IMR-90 (cell line): ENCODE data around the gene STAM2. TPM values are rescaled to one million over a fixed set of nuclear protein-coding genes. Genes with fewer than 3 reads are reported as not detected.

Experiments
- ATAC-seq: fragments of 200-7000 bp; cut with Tn5 transposase; 2 replicates; pipeline ENCODE4 v1.9.1; 2020; ENCODE audit warnings: low read depth, mild to moderate bottlenecking, moderate library complexity
- BruUV-seq: library from RNA; stranded (reverse); fragments of 400-500 nt; replicated peaks from 2 replicates; lab custom pipeline; 2021; lab: Mats Ljungman, UMichigan
- CTCF ChIA-PET: fragments of 300-600 bp; formaldehyde crosslinking; extraction: SDS; loops from one replicate; lab custom pipeline; 2021; ENCODE audit warnings: antibody characterized with exemption; lab: Yijun Ruan, JAX
- POLR2A ChIA-PET: fragments of 300-600 bp; sonication (Branson Sonifier 250); formaldehyde crosslinking; loops from one replicate; lab custom pipeline; 2022; ENCODE audit warnings: antibody characterized with exemption; ENCODE audit not compliant: unreplicated experiment; lab: Charles Lee
- DNase-seq: peaks from one replicate; pipeline ENCODE4 v3.0.0; 2013
- H2AFZ ChIP-seq: replicated peaks from 2 replicates; pipeline ENCODE3; 2013; ENCODE audit warnings: low read length, mild to moderate bottlenecking; ENCODE audit not compliant: poor library complexity
- H2AK5ac ChIP-seq: 2 replicates; pipeline ENCODE4 v1.6.1; 2013; ENCODE audit warnings: low read depth, low read length, inconsistent platforms
- H2AK9ac ChIP-seq: replicated peaks from 2 replicates; pipeline ENCODE3; 2013; ENCODE audit warnings: mild to moderate bottlenecking, low read depth, low read length, moderate library complexity; ENCODE audit not compliant: poor library complexity
- H2BK120ac ChIP-seq: 2 replicates; pipeline ENCODE4 v1.6.1; 2013; ENCODE audit warnings: low read depth, low read length, inconsistent platforms
- H2BK15ac ChIP-seq: 3 replicates; pipeline ENCODE4 v1.6.1; 2013; ENCODE audit warnings: low read depth, low read length, inconsistent platforms
- H2BK20ac ChIP-seq: 2 replicates; pipeline ENCODE4 v1.6.1; 2013; ENCODE audit warnings: low read depth, mild to moderate bottlenecking, inconsistent platforms, low read length, moderate library complexity
- H2BK5ac ChIP-seq: 2 replicates; pipeline ENCODE4 v1.6.1; 2013; ENCODE audit warnings: mild to moderate bottlenecking, low read depth, low read length, inconsistent platforms; ENCODE audit not compliant: poor library complexity, severe bottlenecking
- H3K14ac ChIP-seq: replicated peaks from 2 replicates; pipeline ENCODE4 v1.6.1; 2013; ENCODE audit warnings: low read depth, low read length, inconsistent platforms
- H3K18ac ChIP-seq: 2 replicates; pipeline ENCODE4 v1.6.1; 2013; ENCODE audit warnings: low read depth, low read length, control low read depth
- H3K23ac ChIP-seq: 2 replicates; pipeline ENCODE4 v1.6.1; 2013; ENCODE audit warnings: low read depth, low read length, inconsistent platforms
- H3K27ac ChIP-seq: 2 replicates; pipeline ENCODE4 v1.5.1; 2013; ENCODE audit warnings: mild to moderate bottlenecking, control low read depth, low read length; ENCODE audit not compliant: insufficient read depth
- H3K27me3 ChIP-seq: 2 replicates; pipeline ENCODE4 v1.6.1; 2013; ENCODE audit warnings: low read length; ENCODE audit not compliant: control insufficient read depth, insufficient read depth
- H3K36me3 ChIP-seq: 2 replicates; pipeline ENCODE4 v1.6.1; 2013; ENCODE audit warnings: low read length, mixed read lengths; ENCODE audit not compliant: control insufficient read depth, insufficient read depth
- H3K4ac ChIP-seq: 2 replicates; pipeline ENCODE4 v1.6.1; 2013; ENCODE audit warnings: low read depth, low read length, inconsistent platforms
- H3K4me1 ChIP-seq: 2 replicates; pipeline ENCODE4 v1.6.1; 2013; ENCODE audit warnings: low read length, mixed read lengths; ENCODE audit not compliant: control insufficient read depth, insufficient read depth
- H3K4me2 ChIP-seq: 2 replicates; pipeline ENCODE4 v1.6.1; 2013; ENCODE audit warnings: low read depth, mild to moderate bottlenecking, control low read depth, low read length, moderate library complexity
- H3K4me3 ChIP-seq: 2 replicates; pipeline ENCODE4 v1.5.1; 2013; ENCODE audit warnings: low read depth, mild to moderate bottlenecking, control low read depth, low read length, moderate library complexity; ENCODE audit not compliant: insufficient read depth
- H3K56ac ChIP-seq: 2 replicates; pipeline ENCODE4 v1.6.1; 2013; ENCODE audit warnings: low read length, inconsistent platforms; ENCODE audit not compliant: insufficient read depth; ENCODE audit errors: extremely low read depth
- H3K79me1 ChIP-seq, 2 experiments: 2 replicates each; pipeline ENCODE4 v1.6.1; 2013; ENCODE audit warnings: low read length in 2 of 2, inconsistent platforms in 1 of 2, low read depth in 1 of 2
- H3K9ac ChIP-seq: 2 replicates; pipeline ENCODE4 v1.6.1; 2013; ENCODE audit warnings: low read depth, low read length, control low read depth
- H3K9me1 ChIP-seq: 2 replicates; pipeline ENCODE4 v1.6.1; 2013; ENCODE audit warnings: low read length, inconsistent platforms; ENCODE audit not compliant: insufficient read depth
- H3K9me3 ChIP-seq: 2 replicates; pipeline ENCODE4 v1.6.1; 2013; ENCODE audit warnings: low read length; ENCODE audit not compliant: control insufficient read depth, insufficient read depth
- H4K20me1 ChIP-seq: 2 replicates; pipeline ENCODE4 v1.6.1; 2013; ENCODE audit warnings: low read length, inconsistent platforms; ENCODE audit not compliant: insufficient read depth
- H4K5ac ChIP-seq: 2 replicates; pipeline ENCODE4 v1.6.1; 2013; ENCODE audit warnings: mild to moderate bottlenecking, low read depth, low read length, control low read depth
- H4K8ac ChIP-seq, 2 experiments: 2 replicates each; pipeline ENCODE4 v1.6.1; 2013; ENCODE audit warnings: low read depth in 2 of 2, low read length in 2 of 2, control low read depth in 1 of 2, inconsistent platforms in 1 of 2
- H4K91ac ChIP-seq: 2 replicates; pipeline ENCODE4 v1.6.1; 2013; ENCODE audit warnings: low read depth, low read length, inconsistent platforms; ENCODE audit not compliant: insufficient read depth
- BHLHE40 ChIP-seq: fragments of 150-350 bp; IDR thresholded peaks from 2 replicates; pipeline ENCODE4 v1.6.1; 2016; ENCODE audit warnings: mild to moderate bottlenecking, low read depth, low read length
- CEBPB ChIP-seq: IDR thresholded peaks from 2 replicates; pipeline ENCODE4 v1.6.1; 2012; ENCODE audit warnings: low read depth, low read length, improper control_type of control experiment
- MAFK ChIP-seq: IDR thresholded peaks from 2 replicates; pipeline ENCODE4 v1.6.1; 2012; ENCODE audit warnings: low read depth, low read length, improper control_type of control experiment
- MAZ ChIP-seq: IDR thresholded peaks from 2 replicates; pipeline ENCODE4 v1.6.1; 2012; ENCODE audit warnings: low read depth, mild to moderate bottlenecking, low read length, improper control_type of control experiment, moderate library complexity, borderline replicate concordance
- MXI1 ChIP-seq: IDR thresholded peaks from 2 replicates; pipeline ENCODE4 v1.6.1; 2012; ENCODE audit warnings: low read depth, mild to moderate bottlenecking, low read length, moderate library complexity, borderline replicate concordance
- NFE2L2 ChIP-seq: fragments of 150-350 bp; IDR thresholded peaks from 2 replicates; pipeline ENCODE4 v1.6.1; 2016; ENCODE audit warnings: low read depth, mild to moderate bottlenecking, low read length
- RAD21 ChIP-seq: IDR thresholded peaks from 2 replicates; pipeline ENCODE4 v1.6.1; 2012; ENCODE audit warnings: low read length, improper control_type of control experiment
- RCOR1 ChIP-seq: IDR thresholded peaks from 2 replicates; pipeline ENCODE4 v1.6.1; 2012; ENCODE audit warnings: mild to moderate bottlenecking, low read length, improper control_type of control experiment; ENCODE audit not compliant: insufficient replicate concordance
- RFX5 ChIP-seq: IDR thresholded peaks from 2 replicates; pipeline ENCODE4 v1.8.0; 2012; ENCODE audit warnings: low read depth, mild to moderate bottlenecking, low read length, moderate library complexity
- WGBS, 2 experiments: methylation state at CpG; one replicate each; pipeline versions ENCODE4 v1.1.5 to v1.1.7; 2013; ENCODE audit warnings: missing lambda C conversion rate in 2 of 2; ENCODE audit not compliant: insufficient read length in 1 of 2; ENCODE audit errors: extremely low coverage in 2 of 2; 5-methylcytosine and 5-hydroxymethylcytosine counted together
- dilution Hi-C: fragments of 300-500 bp; cut with HindIII; formaldehyde crosslinking; loops from one replicate; pipeline ENCODE4 v1.14.3; 2018; ENCODE audit warnings: low sequenced_read_pairs; ENCODE audit not compliant: unreplicated experiment
- in situ Hi-C: fragments of 300-500 bp; cut with MboI; formaldehyde crosslinking; loops from 3 replicates; pipeline ENCODE4 v1.14.3; 2019; ENCODE audit warnings: low sequenced_read_pairs, inconsistent platforms, mixed read lengths
- intact Hi-C: fragments of 100-400 bp; cut with micrococcal nuclease; formaldehyde crosslinking; loops from 2 replicates; pipeline ENCODE4 v1.10.0; 2022
- polyA plus RNA-seq, 3 experiments: library from polyadenylated mRNA; depleted of rRNA; stranded (reverse); fragments of >200 nt; gene quantifications; 2 replicates each; pipeline ENCODE4 v1.2.3, GENCODE V29; 2012; ENCODE audit warnings: low replicate concordance in 1 of 3
- total RNA-seq: library from RNA; depleted of rRNA; stranded (reverse); fragments of >200 nt; gene quantifications from 2 replicates; pipeline ENCODE4 v1.2.3, GENCODE V29; 2012
- TF ChIP-seq, protein P1 (sequence below): fragments of 150-350 bp; IDR thresholded peaks from 2 replicates; pipeline ENCODE4 v1.6.1; 2016; ENCODE audit warnings: low read depth, mild to moderate bottlenecking, low read length, moderate library complexity, borderline replicate concordance

The STAM2 gene
- total and polyA plus RNA-seq, 2 of the 4 experiments (the other 2 are of a cell fraction): 12.5 to 29.2 TPM

DNA sequence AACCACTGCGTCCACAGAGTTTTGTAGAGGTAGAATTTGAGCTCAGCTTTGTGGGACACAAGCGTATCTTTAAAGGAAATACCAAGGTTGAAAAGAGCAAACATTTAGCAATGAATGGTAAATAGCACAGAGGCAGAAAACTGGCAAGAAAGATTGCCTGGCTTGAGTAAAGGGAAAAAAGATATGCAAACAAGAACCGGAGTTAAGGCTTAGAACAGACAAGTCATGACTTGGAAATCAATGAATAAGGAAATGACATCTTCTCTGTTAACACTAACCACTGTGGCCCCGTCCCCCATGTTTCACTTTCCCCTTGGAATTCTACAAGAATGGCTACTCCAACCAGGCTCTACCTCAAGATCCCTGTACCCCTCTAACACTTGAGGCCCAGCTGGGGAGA lies 3.8 kb downstream of the STAM2 start:
- Histone ChIP-seq H3K18ac (no peak overlapping the region), H3K4ac (no peak overlapping the region), H2AK9ac (no peak overlapping the region), H3K14ac (no peak overlapping the region), H2AFZ (no peak overlapping the region), H3K4me3 (no peak overlapping the region; the same call in 1 of the 2 replicates), H3K9me1 (peaks cover 3% of the 10 kb centered on the region), H3K9ac (no peak overlapping the region), H2AK5ac (no peak overlapping the region), H4K20me1 (peaks cover 30% of the 10 kb centered on the region), H4K91ac (no peak overlapping the region), H3K56ac (no peak overlapping the region), H3K27me3 (no peaks in the 10 kb centered on the region), H3K4me1 (peaks cover 7% of the 10 kb centered on the region), H4K8ac (no peak overlapping the region), H4K5ac (0 out of 2 replicates have a peak overlapping the region, but pooled peaks have one; percentile 12), H3K23ac (0 out of 2 replicates have a peak overlapping the region, but pooled peaks have one; percentile 40), H3K36me3 (no peaks in the 10 kb centered on the region), H2BK20ac (no peak overlapping the region; the same call in 1 of the 2 replicates), H3K27ac (no peak overlapping the region), H2BK15ac (no peak overlapping the region), H3K79me1 (peaks cover 9 to 58% of the 10 kb centered on the region in 2 experiments; a peak in 3 of 4 replicates), H2BK120ac (no peak overlapping the region), H3K9me3 (no peaks in the 10 kb centered on the region), H2BK5ac (peak overlapping the region; percentile 17), H3K4me2 (peak overlapping the region; percentile 72)
- no peak for TF ChIP-seq MXI1
- TF ChIP-seq RFX5: no peak
- no peak for TF ChIP-seq NFE2L2
- TF ChIP-seq MAFK: no peak
- no peak for TF ChIP-seq CEBPB
- TF ChIP-seq RCOR1: no peak
- no peak for TF ChIP-seq BHLHE40
- TF ChIP-seq, protein P1, sequence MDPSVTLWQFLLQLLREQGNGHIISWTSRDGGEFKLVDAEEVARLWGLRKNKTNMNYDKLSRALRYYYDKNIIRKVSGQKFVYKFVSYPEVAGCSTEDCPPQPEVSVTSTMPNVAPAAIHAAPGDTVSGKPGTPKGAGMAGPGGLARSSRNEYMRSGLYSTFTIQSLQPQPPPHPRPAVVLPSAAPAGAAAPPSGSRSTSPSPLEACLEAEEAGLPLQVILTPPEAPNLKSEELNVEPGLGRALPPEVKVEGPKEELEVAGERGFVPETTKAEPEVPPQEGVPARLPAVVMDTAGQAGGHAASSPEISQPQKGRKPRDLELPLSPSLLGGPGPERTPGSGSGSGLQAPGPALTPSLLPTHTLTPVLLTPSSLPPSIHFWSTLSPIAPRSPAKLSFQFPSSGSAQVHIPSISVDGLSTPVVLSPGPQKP: no peak
- TF ChIP-seq RAD21: no peak
- no peak for TF ChIP-seq MAZ
- dilution Hi-C loops: no loop called here
- no CpG with 5 or more reads among the region's 4 CpGs for WGBS, 2 experiments
- no TSS peak for BruUV-seq
- ChIA-PET POLR2A (no interaction called here), CTCF (interaction anchor here (1.3 kb wide), 1 partner anchor 135 kb away, joined by 3 read pairs; no protein-coding TSS in a partner anchor)
- no peak for ATAC-seq
- in situ Hi-C loops: no loop called here
- DNase-seq: no peak
- intact Hi-C loops: no loop called here
